ENCODE results near the gene MCM3AP. TPM values are rescaled to one million over a fixed set of nuclear protein-coding genes. Genes with fewer than 3 reads are reported as not detected.

The MCM3AP gene
- total RNA-seq, 4 donors from 2014 or later: 96.7 to 178 (median 148) TPM

DNA sequence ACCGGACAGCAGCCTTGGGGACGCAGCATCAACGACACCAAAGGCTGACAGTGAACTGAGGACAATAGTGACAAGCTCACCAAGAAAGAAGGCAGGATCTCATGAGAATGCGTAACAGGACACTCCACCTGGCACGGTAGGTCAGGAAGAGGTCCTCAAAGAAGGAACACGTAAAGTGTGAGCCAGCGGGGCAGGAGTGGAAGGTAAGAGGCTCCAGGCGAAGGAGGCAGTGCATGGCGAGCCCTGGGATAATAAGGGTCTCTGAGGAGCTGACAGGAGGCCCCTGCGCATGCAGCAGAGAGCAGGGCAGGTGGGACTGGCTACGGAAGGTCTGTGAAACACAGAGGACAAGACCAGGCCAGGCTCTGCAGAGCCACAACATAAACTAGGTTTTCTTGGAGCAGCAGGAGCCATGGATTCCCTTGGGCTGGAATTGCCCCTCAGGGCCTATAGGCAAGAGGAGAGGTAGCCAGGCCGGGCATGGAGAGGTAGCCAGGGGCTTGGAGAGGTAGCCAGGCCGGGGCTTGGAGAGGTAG lies 65.1 kb downstream of the MCM3AP start:
- Histone ChIP-seq H3K4me1 (no peaks in the 10 kb centered on the region), H3K4me3 (no peak overlapping the region), H3K9me3 (no peaks in the 10 kb centered on the region), H3K27ac (no peak overlapping the region), H3K36me3 (peaks cover 0 to 68% (median 0%) of the 10 kb centered on the region in 3 donors), H3K27me3 (no peaks in the 10 kb centered on the region)
- TF ChIP-seq POLR2A (IDR thresholded peaks at IDR 0.05): no peak
- TF ChIP-seq, protein P1, sequence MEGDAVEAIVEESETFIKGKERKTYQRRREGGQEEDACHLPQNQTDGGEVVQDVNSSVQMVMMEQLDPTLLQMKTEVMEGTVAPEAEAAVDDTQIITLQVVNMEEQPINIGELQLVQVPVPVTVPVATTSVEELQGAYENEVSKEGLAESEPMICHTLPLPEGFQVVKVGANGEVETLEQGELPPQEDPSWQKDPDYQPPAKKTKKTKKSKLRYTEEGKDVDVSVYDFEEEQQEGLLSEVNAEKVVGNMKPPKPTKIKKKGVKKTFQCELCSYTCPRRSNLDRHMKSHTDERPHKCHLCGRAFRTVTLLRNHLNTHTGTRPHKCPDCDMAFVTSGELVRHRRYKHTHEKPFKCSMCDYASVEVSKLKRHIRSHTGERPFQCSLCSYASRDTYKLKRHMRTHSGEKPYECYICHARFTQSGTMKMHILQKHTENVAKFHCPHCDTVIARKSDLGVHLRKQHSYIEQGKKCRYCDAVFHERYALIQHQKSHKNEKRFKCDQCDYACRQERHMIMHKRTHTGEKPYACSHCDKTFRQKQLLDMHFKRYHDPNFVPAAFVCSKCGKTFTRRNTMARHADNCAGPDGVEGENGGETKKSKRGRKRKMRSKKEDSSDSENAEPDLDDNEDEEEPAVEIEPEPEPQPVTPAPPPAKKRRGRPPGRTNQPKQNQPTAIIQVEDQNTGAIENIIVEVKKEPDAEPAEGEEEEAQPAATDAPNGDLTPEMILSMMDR (IDR thresholded peaks at IDR 0.05): no peak
- no peak for DNase-seq

DNA sequence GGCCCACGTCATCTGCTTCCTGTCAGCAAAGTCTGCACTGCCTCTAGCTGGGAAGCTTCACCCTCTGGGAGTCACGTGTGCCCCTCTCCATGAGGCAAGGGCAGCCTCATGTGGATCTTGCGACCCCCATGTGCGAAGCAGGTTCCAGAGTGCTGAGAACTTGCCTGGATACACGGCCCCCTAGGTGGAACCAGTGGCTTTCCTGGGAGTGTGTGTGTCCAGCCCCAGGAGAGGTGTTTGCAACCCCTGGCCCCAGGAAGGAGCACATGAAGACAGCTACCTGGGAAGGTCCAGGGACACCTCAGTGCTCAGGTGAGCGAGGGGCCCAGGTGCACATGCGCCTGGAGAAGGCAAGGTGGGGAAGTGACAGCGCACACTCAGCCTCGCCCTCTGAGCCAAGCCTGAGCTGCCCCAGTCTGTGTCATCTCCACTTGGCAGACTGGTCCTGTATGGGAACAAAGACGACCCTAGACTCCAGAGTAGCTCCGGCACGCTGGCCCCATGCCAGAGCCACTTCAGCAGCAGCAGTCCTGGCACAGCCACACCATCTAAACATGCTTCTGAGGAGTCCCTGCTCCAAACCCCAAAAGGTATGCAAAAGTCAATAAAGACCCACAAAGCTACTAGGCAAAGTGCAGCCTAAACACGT lies 65.7 kb downstream of the MCM3AP start:
- TF ChIP-seq, protein P1 (IDR thresholded peaks at IDR 0.05): no peak
- no peak for TF ChIP-seq POLR2A (IDR thresholded peaks at IDR 0.05)
- DNase-seq: peak in 2 of 3 donors; percentile 29 to 39
- Histone ChIP-seq H3K27ac (no peak overlapping the region), H3K4me3 (no peak overlapping the region), H3K27me3 (no peaks in the 10 kb centered on the region), H3K36me3 (peaks cover 0 to 75% (median 0%) of the 10 kb centered on the region in 3 donors), H3K4me1 (no peaks in the 10 kb centered on the region), H3K9me3 (no peaks in the 10 kb centered on the region)

DNA sequence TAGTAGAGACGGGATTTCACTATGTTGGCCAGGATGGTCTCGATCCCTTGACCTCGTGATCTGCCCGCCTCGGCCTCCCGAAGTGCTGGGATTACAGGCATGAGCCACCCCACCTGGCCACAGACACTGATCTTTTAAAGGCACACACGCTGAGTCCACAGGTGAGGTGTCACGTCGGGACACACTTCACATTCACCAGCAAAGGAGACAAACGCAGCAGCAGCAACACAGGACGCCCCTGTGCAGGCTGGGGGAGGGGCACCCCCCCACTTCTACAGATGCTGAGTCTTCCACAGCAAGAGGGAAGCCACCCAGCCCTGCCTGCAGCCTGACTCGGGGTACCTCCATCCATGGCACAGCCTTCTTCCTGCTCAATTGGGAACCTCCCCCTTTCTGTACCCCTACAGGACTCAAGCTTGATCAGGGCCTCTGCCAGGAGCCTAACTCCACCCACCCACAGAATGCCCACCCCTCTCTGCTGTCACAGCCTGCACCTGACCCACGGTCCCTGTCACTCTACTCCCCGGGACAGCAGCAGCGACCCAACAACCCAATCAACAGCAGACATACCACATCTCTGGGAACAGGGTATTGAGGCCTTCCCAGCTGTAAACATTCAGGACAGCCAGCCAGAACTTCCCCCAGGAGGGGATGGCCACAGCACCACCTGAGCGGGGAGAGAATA lies 66.4 kb downstream of the MCM3AP start:
- DNase-seq: peak in 1 of 3 donors; percentile 33
- Histone ChIP-seq H3K4me3 (no peak overlapping the region), H3K27ac (no peak overlapping the region), H3K27me3 (no peaks in the 10 kb centered on the region), H3K4me1 (no peaks in the 10 kb centered on the region), H3K36me3 (peaks cover 0 to 81% (median 0%) of the 10 kb centered on the region in 3 donors), H3K9me3 (no peaks in the 10 kb centered on the region)
- TF ChIP-seq, protein P1 (IDR thresholded peaks at IDR 0.05): no peak
- TF ChIP-seq POLR2A (IDR thresholded peaks at IDR 0.05): no peak

DNA sequence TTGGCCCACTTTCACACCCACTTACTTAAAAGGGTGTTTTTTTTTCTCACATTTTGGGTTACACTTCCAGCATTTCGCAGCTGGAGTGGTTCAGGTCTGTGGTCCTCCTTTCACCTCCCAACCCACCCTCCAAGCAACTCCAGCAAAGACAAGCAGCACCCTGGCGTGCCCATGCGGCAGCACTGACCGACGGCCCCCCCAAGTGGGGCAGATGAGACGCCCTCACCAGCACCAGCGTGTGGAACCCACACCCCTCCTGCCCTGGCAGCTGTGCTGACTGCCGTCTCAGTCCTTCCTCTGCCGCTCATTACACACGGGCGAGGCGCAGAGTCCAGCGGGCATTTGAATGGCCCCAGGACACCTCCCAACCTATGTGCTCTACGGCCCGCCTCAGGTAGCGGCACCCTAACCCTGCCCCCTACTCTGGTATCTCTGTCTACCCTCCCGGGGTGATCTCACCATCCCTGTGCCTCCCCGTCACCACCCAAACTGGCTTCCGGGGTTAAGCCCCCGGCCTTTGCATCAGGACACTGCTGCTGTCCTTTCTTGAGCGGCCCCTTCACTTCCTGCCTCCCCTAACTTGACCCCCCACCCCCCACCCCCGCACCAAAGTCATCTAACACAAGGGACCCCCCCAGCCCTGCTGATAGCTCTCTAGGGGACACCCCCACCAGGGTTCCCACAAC lies 67.8 kb downstream of the MCM3AP start:
- Histone ChIP-seq H3K27ac (no peak overlapping the region), H3K9me3 (no peaks in the 10 kb centered on the region), H3K27me3 (no peaks in the 10 kb centered on the region), H3K4me1 (no peaks in the 10 kb centered on the region), H3K4me3 (no peak overlapping the region), H3K36me3 (peaks cover 0 to 92% (median 0%) of the 10 kb centered on the region in 3 donors)
- TF ChIP-seq POLR2A (IDR thresholded peaks at IDR 0.05): no peak
- TF ChIP-seq, protein P1 (IDR thresholded peaks at IDR 0.05): no peak
- peak in 2 of 3 donors; percentile 42 to 49 for DNase-seq

DNA sequence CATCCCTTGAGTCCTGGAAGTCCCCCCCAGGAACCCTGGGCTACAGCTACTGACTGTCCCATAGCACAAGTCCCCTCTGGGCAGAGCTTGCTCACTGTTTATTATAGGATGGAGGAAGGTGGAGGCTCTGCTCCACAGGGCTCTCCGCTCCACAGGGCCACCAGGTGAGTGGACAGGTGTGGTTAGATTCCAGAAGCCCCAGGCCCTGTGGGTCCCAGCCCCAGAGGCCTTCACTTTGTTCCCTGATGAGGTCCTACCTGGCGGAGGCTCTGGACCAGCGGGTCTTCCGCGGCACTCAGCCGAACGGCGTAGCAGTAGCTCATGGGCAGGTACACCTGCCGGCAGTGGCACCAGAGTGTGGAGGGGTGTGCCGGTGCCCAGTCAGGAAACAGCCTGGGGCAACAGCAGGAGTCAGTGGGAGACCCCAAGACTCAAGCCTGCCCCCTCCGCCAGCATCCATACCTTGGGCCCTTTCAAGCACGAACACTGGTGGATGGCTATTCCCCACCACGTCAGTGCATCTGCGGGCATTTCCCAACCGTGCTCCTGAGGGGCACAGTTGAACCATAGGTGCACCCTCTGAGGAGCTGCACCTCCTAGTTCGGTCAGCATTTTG lies 69.2 kb downstream of the MCM3AP start:
- peak in 2 of 3 donors; percentile 32 to 43 for DNase-seq
- no peak overlapping the region for H3K27ac ChIP-seq
- TF ChIP-seq POLR2A (IDR thresholded peaks at IDR 0.05): no peak
- TF ChIP-seq, protein P1 (IDR thresholded peaks at IDR 0.05): no peak
- no peaks in the 10 kb centered on the region for H3K9me3 ChIP-seq
- no peak overlapping the region for H3K4me3 ChIP-seq
- no peaks in the 10 kb centered on the region for H3K27me3 ChIP-seq
- peaks cover 0 to 94% (median 0%) of the 10 kb centered on the region in 3 donors for H3K36me3 ChIP-seq
- H3K4me1 ChIP-seq: no peaks in the 10 kb centered on the region

Measured in Peyer's patch (tissue), 4 donors.